IMR-90 (cell line): ENCODE measurements around the gene DVL3. TPM values are rescaled to one million over a fixed set of nuclear protein-coding genes. Genes with fewer than 3 reads are reported as not detected.
A peak's percentile ranks its signal among the peaks of the same experiment; 100 is the strongest.

Source experiments
- ATAC-seq: fragments of 200-7000 bp; cut with Tn5 transposase; 2 replicates; pipeline ENCODE4 v1.9.1; 2020; ENCODE audit warnings: low read depth, mild to moderate bottlenecking, moderate library complexity
- BruUV-seq: library from RNA; stranded (reverse); fragments of 400-500 nt; replicated peaks from 2 replicates; lab custom pipeline; 2021; lab: Mats Ljungman, UMichigan
- CTCF ChIA-PET: fragments of 300-600 bp; formaldehyde crosslinking; extraction: SDS; loops from one replicate; lab custom pipeline; 2021; ENCODE audit warnings: antibody characterized with exemption; lab: Yijun Ruan, JAX
- POLR2A ChIA-PET: fragments of 300-600 bp; sonication (Branson Sonifier 250); formaldehyde crosslinking; loops from one replicate; lab custom pipeline; 2022; ENCODE audit warnings: antibody characterized with exemption; ENCODE audit not compliant: unreplicated experiment; lab: Charles Lee
- DNase-seq: peaks from one replicate; pipeline ENCODE4 v3.0.0; 2013
- H2AFZ ChIP-seq: replicated peaks from 2 replicates; pipeline ENCODE3; 2013; ENCODE audit warnings: low read length, mild to moderate bottlenecking; ENCODE audit not compliant: poor library complexity
- H2AK5ac ChIP-seq: 2 replicates; pipeline ENCODE4 v1.6.1; 2013; ENCODE audit warnings: low read depth, low read length, inconsistent platforms
- H2AK9ac ChIP-seq: replicated peaks from 2 replicates; pipeline ENCODE3; 2013; ENCODE audit warnings: mild to moderate bottlenecking, low read depth, low read length, moderate library complexity; ENCODE audit not compliant: poor library complexity
- H2BK120ac ChIP-seq: 2 replicates; pipeline ENCODE4 v1.6.1; 2013; ENCODE audit warnings: low read depth, low read length, inconsistent platforms
- H2BK15ac ChIP-seq: 3 replicates; pipeline ENCODE4 v1.6.1; 2013; ENCODE audit warnings: low read depth, low read length, inconsistent platforms
- H2BK20ac ChIP-seq: 2 replicates; pipeline ENCODE4 v1.6.1; 2013; ENCODE audit warnings: low read depth, mild to moderate bottlenecking, inconsistent platforms, low read length, moderate library complexity
- H2BK5ac ChIP-seq: 2 replicates; pipeline ENCODE4 v1.6.1; 2013; ENCODE audit warnings: mild to moderate bottlenecking, low read depth, low read length, inconsistent platforms; ENCODE audit not compliant: poor library complexity, severe bottlenecking
- H3K14ac ChIP-seq: replicated peaks from 2 replicates; pipeline ENCODE4 v1.6.1; 2013; ENCODE audit warnings: low read depth, low read length, inconsistent platforms
- H3K18ac ChIP-seq: 2 replicates; pipeline ENCODE4 v1.6.1; 2013; ENCODE audit warnings: low read depth, low read length, control low read depth
- H3K23ac ChIP-seq: 2 replicates; pipeline ENCODE4 v1.6.1; 2013; ENCODE audit warnings: low read depth, low read length, inconsistent platforms
- H3K27ac ChIP-seq: 2 replicates; pipeline ENCODE4 v1.5.1; 2013; ENCODE audit warnings: mild to moderate bottlenecking, control low read depth, low read length; ENCODE audit not compliant: insufficient read depth
- H3K27me3 ChIP-seq: 2 replicates; pipeline ENCODE4 v1.6.1; 2013; ENCODE audit warnings: low read length; ENCODE audit not compliant: control insufficient read depth, insufficient read depth
- H3K36me3 ChIP-seq: 2 replicates; pipeline ENCODE4 v1.6.1; 2013; ENCODE audit warnings: low read length, mixed read lengths; ENCODE audit not compliant: control insufficient read depth, insufficient read depth
- H3K4ac ChIP-seq: 2 replicates; pipeline ENCODE4 v1.6.1; 2013; ENCODE audit warnings: low read depth, low read length, inconsistent platforms
- H3K4me1 ChIP-seq: 2 replicates; pipeline ENCODE4 v1.6.1; 2013; ENCODE audit warnings: low read length, mixed read lengths; ENCODE audit not compliant: control insufficient read depth, insufficient read depth
- H3K4me2 ChIP-seq: 2 replicates; pipeline ENCODE4 v1.6.1; 2013; ENCODE audit warnings: low read depth, mild to moderate bottlenecking, control low read depth, low read length, moderate library complexity
- H3K4me3 ChIP-seq: 2 replicates; pipeline ENCODE4 v1.5.1; 2013; ENCODE audit warnings: low read depth, mild to moderate bottlenecking, control low read depth, low read length, moderate library complexity; ENCODE audit not compliant: insufficient read depth
- H3K56ac ChIP-seq: 2 replicates; pipeline ENCODE4 v1.6.1; 2013; ENCODE audit warnings: low read length, inconsistent platforms; ENCODE audit not compliant: insufficient read depth; ENCODE audit errors: extremely low read depth
- H3K79me1 ChIP-seq, 2 experiments: 2 replicates each; pipeline ENCODE4 v1.6.1; 2013; ENCODE audit warnings: low read length in 2 of 2, inconsistent platforms in 1 of 2, low read depth in 1 of 2
- H3K9ac ChIP-seq: 2 replicates; pipeline ENCODE4 v1.6.1; 2013; ENCODE audit warnings: low read depth, low read length, control low read depth
- H3K9me1 ChIP-seq: 2 replicates; pipeline ENCODE4 v1.6.1; 2013; ENCODE audit warnings: low read length, inconsistent platforms; ENCODE audit not compliant: insufficient read depth
- H3K9me3 ChIP-seq: 2 replicates; pipeline ENCODE4 v1.6.1; 2013; ENCODE audit warnings: low read length; ENCODE audit not compliant: control insufficient read depth, insufficient read depth
- H4K20me1 ChIP-seq: 2 replicates; pipeline ENCODE4 v1.6.1; 2013; ENCODE audit warnings: low read length, inconsistent platforms; ENCODE audit not compliant: insufficient read depth
- H4K5ac ChIP-seq: 2 replicates; pipeline ENCODE4 v1.6.1; 2013; ENCODE audit warnings: mild to moderate bottlenecking, low read depth, low read length, control low read depth
- H4K8ac ChIP-seq, 2 experiments: 2 replicates each; pipeline ENCODE4 v1.6.1; 2013; ENCODE audit warnings: low read depth in 2 of 2, low read length in 2 of 2, control low read depth in 1 of 2, inconsistent platforms in 1 of 2
- H4K91ac ChIP-seq: 2 replicates; pipeline ENCODE4 v1.6.1; 2013; ENCODE audit warnings: low read depth, low read length, inconsistent platforms; ENCODE audit not compliant: insufficient read depth
- CHD1 ChIP-seq: IDR thresholded peaks from 2 replicates; pipeline ENCODE4 v1.6.1; 2012; ENCODE audit warnings: low read depth, low read length, improper control_type of control experiment
- CTCF ChIP-seq: conservative IDR thresholded peaks from 2 replicates; pipeline ENCODE4 v1.5.1; 2012; ENCODE audit warnings: mild to moderate bottlenecking, low read depth, low read length, improper control_type of control experiment
- ELK1 ChIP-seq: fragments of 150-350 bp; IDR thresholded peaks from 2 replicates; pipeline ENCODE4 v1.6.1; 2016; ENCODE audit warnings: low read depth, mild to moderate bottlenecking, low read length, moderate library complexity, borderline replicate concordance
- FOS ChIP-seq: fragments of 150-350 bp; IDR thresholded peaks from 2 replicates; pipeline ENCODE4 v1.6.1; 2016; ENCODE audit warnings: low read depth, low read length
- MAZ ChIP-seq: IDR thresholded peaks from 2 replicates; pipeline ENCODE4 v1.6.1; 2012; ENCODE audit warnings: low read depth, mild to moderate bottlenecking, low read length, improper control_type of control experiment, moderate library complexity, borderline replicate concordance
- MXI1 ChIP-seq: IDR thresholded peaks from 2 replicates; pipeline ENCODE4 v1.6.1; 2012; ENCODE audit warnings: low read depth, mild to moderate bottlenecking, low read length, moderate library complexity, borderline replicate concordance
- POLR2A ChIP-seq: IDR thresholded peaks from 2 replicates; pipeline ENCODE4 v1.6.1; 2012; ENCODE audit warnings: mild to moderate bottlenecking, low read depth, low read length
- RAD21 ChIP-seq: IDR thresholded peaks from 2 replicates; pipeline ENCODE4 v1.6.1; 2012; ENCODE audit warnings: low read length, improper control_type of control experiment
- RCOR1 ChIP-seq: IDR thresholded peaks from 2 replicates; pipeline ENCODE4 v1.6.1; 2012; ENCODE audit warnings: mild to moderate bottlenecking, low read length, improper control_type of control experiment; ENCODE audit not compliant: insufficient replicate concordance
- RFX5 ChIP-seq: IDR thresholded peaks from 2 replicates; pipeline ENCODE4 v1.8.0; 2012; ENCODE audit warnings: low read depth, mild to moderate bottlenecking, low read length, moderate library complexity
- SMC3 ChIP-seq: fragments of 150-350 bp; IDR thresholded peaks from 2 replicates; pipeline ENCODE4 v1.6.1; 2016; ENCODE audit warnings: low read depth, mild to moderate bottlenecking, antibody characterized with exemption, low read length, moderate library complexity
- USF2 ChIP-seq: fragments of 150-350 bp; IDR thresholded peaks from 2 replicates; pipeline ENCODE4 v1.6.1; 2017; ENCODE audit warnings: mild to moderate bottlenecking, antibody characterized with exemption, low read length, low read depth
- WGBS, 2 experiments: methylation state at CpG; one replicate each; pipeline versions ENCODE4 v1.1.5 to v1.1.7; 2013; ENCODE audit warnings: missing lambda C conversion rate in 2 of 2; ENCODE audit not compliant: insufficient read length in 1 of 2; ENCODE audit errors: extremely low coverage in 2 of 2; 5-methylcytosine and 5-hydroxymethylcytosine counted together
- dilution Hi-C: fragments of 300-500 bp; cut with HindIII; formaldehyde crosslinking; loops from one replicate; pipeline ENCODE4 v1.14.3; 2018; ENCODE audit warnings: low sequenced_read_pairs; ENCODE audit not compliant: unreplicated experiment
- in situ Hi-C: fragments of 300-500 bp; cut with MboI; formaldehyde crosslinking; loops from 3 replicates; pipeline ENCODE4 v1.14.3; 2019; ENCODE audit warnings: low sequenced_read_pairs, inconsistent platforms, mixed read lengths
- intact Hi-C: fragments of 100-400 bp; cut with micrococcal nuclease; formaldehyde crosslinking; loops from 2 replicates; pipeline ENCODE4 v1.10.0; 2022
- polyA plus RNA-seq, 3 experiments: library from polyadenylated mRNA; depleted of rRNA; stranded (reverse); fragments of >200 nt; gene quantifications; 2 replicates each; pipeline ENCODE4 v1.2.3, GENCODE V29; 2012; ENCODE audit warnings: low replicate concordance in 1 of 3
- total RNA-seq: library from RNA; depleted of rRNA; stranded (reverse); fragments of >200 nt; gene quantifications from 2 replicates; pipeline ENCODE4 v1.2.3, GENCODE V29; 2012

DVL3 gene
- total and polyA plus RNA-seq, 2 of the 4 experiments (the other 2 are of a cell fraction): 23.3 to 40.4 TPM

- Histone ChIP-seq H3K27me3 (no peaks in the 10 kb centered on the region), H3K4me3 (peak overlapping the region; percentile 67), H3K4ac (peak overlapping the region; percentile 70), H4K91ac (peak overlapping the region; percentile 53; the same call in 1 of the 2 replicates), H3K56ac (peak overlapping the region; percentile 52; the same call in 1 of the 2 replicates), H3K4me1 (peaks cover 3% of the 10 kb centered on the region; the same call in 1 of the 2 replicates), H2BK120ac (no peak overlapping the region), H3K9ac (peak overlapping the region; percentile 17), H2BK15ac (no peak overlapping the region), H3K4me2 (peak overlapping the region; percentile 64), H2BK5ac (peak overlapping the region; percentile 49), H4K8ac (peak overlapping the region in 1 of 2 experiments; percentile 86; a peak in 3 of 4 replicates), H3K9me1 (0 out of 2 replicates have a peak, but pooled peaks cover 8% of the 10 kb centered on the region), H3K23ac (0 out of 2 replicates have a peak overlapping the region, but pooled peaks have one; percentile 15), H3K9me3 (no peaks in the 10 kb centered on the region), H2AK9ac (peak overlapping the region; percentile 79), H2AFZ (peak overlapping the region; percentile 95), H3K36me3 (peaks cover 62% of the 10 kb centered on the region), H3K79me1 (peaks cover 39 to 62% of the 10 kb centered on the region in 2 experiments), H2AK5ac (peak overlapping the region; percentile 33; the same call in 1 of the 2 replicates), H3K14ac (peak overlapping the region; percentile 18; the same call in 1 of the 2 replicates), H4K20me1 (peaks cover 27% of the 10 kb centered on the region), H4K5ac (peak overlapping the region; percentile 32; the same call in 1 of the 2 replicates), H2BK20ac (no peak overlapping the region), H3K18ac (no peak overlapping the region), H3K27ac (peak overlapping the region; percentile 66)
- intact Hi-C loops: loop anchor here (1.0 to 2.0 kb wide), 2 partner anchors 8 to 63 kb away; partner anchors contain the start of genes ALG3 and EEF1AKMT4
- dilution Hi-C loops: no loop called here
- WGBS, 2 experiments: 2% methylated on average over 37 of the region's 55 CpGs; no CpG with 5 or more reads in 1 of the 2 experiments
- DNase-seq: peak; percentile 98
- peak; percentile 99 for ATAC-seq
- CTCF ChIA-PET: interaction anchor here (1.0 kb wide), 1 partner anchor 25 kb away, joined by 3 read pairs; no protein-coding TSS in a partner anchor
- BruUV-seq: no TSS peak
- POLR2A ChIA-PET: interaction anchor here (1.6 kb wide), 1 partner anchor 9 kb away, joined by 11 read pairs; no protein-coding TSS in a partner anchor
- in situ Hi-C loops: no loop called here
- TF ChIP-seq SMC3 (no peak), RCOR1 (no peak), FOS (peak; percentile 9; the same call in 1 of the 2 replicates), RAD21 (no peak), ELK1 (no peak), MAZ (peak; percentile 86; the same call in 1 of the 2 replicates), POLR2A (peak; percentile 60; the same call in 1 of the 2 replicates), CHD1 (no peak), CTCF (no peak), RFX5 (no peak), MXI1 (peak; percentile 73), USF2 (peak; percentile 67)
These were observed 30.4 kb downstream of the DVL3 start for GRCh38 chr3:184185461-184186183.
